DOHH2 (cell line): ENCODE results near the gene SLC39A11.

Experiments
- H3F3A ChIP-seq: fragments of 200-600 bp; sonication (generic), shearing (Covaris generic); 2 replicates; pipeline ENCODE4 v1.6.0; 2016; ENCODE audit warnings: antibody characterized with exemption, mild to moderate bottlenecking; ENCODE audit not compliant: control insufficient read depth, insufficient read depth
- H3K27ac ChIP-seq: fragments of 200-600 bp; sonication (generic); 2 replicates; pipeline ENCODE4 v1.5.1; 2014; ENCODE audit warnings: low read depth, mild to moderate bottlenecking, low read length, moderate library complexity
- H3K27me3 ChIP-seq: fragments of 200-600 bp; sonication (generic); 2 replicates; pipeline ENCODE4 v1.6.1; 2014; ENCODE audit warnings: mild to moderate bottlenecking, low read length, mixed read lengths; ENCODE audit not compliant: control insufficient read depth
- H3K36me3 ChIP-seq: fragments of 200-600 bp; sonication (generic); 2 replicates; pipeline ENCODE4 v1.6.1; 2014; ENCODE audit warnings: mild to moderate bottlenecking, low read length, moderate library complexity, mixed read lengths; ENCODE audit not compliant: control insufficient read depth
- H3K4me1 ChIP-seq: fragments of 200-600 bp; sonication (generic); 2 replicates; pipeline ENCODE4 v1.6.1; 2014; ENCODE audit warnings: mild to moderate bottlenecking, low read length, mixed read lengths; ENCODE audit not compliant: control insufficient read depth
- H3K4me2 ChIP-seq: fragments of 200-600 bp; sonication (generic); 2 replicates; pipeline ENCODE4 v1.6.0; 2014; ENCODE audit warnings: mild to moderate bottlenecking, low read length, moderate library complexity
- H3K4me3 ChIP-seq: fragments of 200-600 bp; sonication (generic); 2 replicates; pipeline ENCODE4 v1.5.1; 2014; ENCODE audit warnings: mild to moderate bottlenecking, low read length, mixed read lengths
- H3K79me2 ChIP-seq: fragments of 200-600 bp; sonication (generic); 2 replicates; pipeline ENCODE4 v1.6.1; 2014; ENCODE audit warnings: mild to moderate bottlenecking, low read length, mixed read lengths; ENCODE audit not compliant: control insufficient read depth
- H3K9me2 ChIP-seq: fragments of 200-600 bp; sonication (generic); replicated peaks from 2 replicates; pipeline ENCODE4 v1.6.1; 2014; ENCODE audit warnings: mild to moderate bottlenecking, low read length, mixed read lengths; ENCODE audit not compliant: control insufficient read depth
- H3K9me3 ChIP-seq: fragments of 200-600 bp; sonication (generic); 2 replicates; pipeline ENCODE4 v1.6.1; 2014; ENCODE audit warnings: antibody characterized with exemption, low read length, mixed read lengths; ENCODE audit not compliant: control insufficient read depth, insufficient read depth
- H4K20me1 ChIP-seq: fragments of 200-600 bp; sonication (generic); 2 replicates; pipeline ENCODE4 v1.6.0; 2014; ENCODE audit warnings: low read depth, mild to moderate bottlenecking, antibody characterized with exemption, low read length, moderate library complexity; ENCODE audit not compliant: control insufficient read depth, insufficient read depth
- EZH2phosphoT487 ChIP-seq: fragments of 200-600 bp; sonication (generic); IDR thresholded peaks from 2 replicates; pipeline ENCODE4 v1.6.1; 2017; ENCODE audit warnings: borderline replicate concordance, mild to moderate bottlenecking, antibody characterized with exemption, low read length, moderate library complexity, mixed read lengths
- TF ChIP-seq, protein P1 (sequence below): fragments of 200-600 bp; sonication (generic); IDR thresholded peaks from one replicate; pipeline ENCODE4 v1.5.1; 2014; ENCODE audit warnings: antibody characterized with exemption, mild to moderate bottlenecking, low read depth, low read length; ENCODE audit not compliant: poor library complexity, severe bottlenecking

Gene SLC39A11

DNA sequence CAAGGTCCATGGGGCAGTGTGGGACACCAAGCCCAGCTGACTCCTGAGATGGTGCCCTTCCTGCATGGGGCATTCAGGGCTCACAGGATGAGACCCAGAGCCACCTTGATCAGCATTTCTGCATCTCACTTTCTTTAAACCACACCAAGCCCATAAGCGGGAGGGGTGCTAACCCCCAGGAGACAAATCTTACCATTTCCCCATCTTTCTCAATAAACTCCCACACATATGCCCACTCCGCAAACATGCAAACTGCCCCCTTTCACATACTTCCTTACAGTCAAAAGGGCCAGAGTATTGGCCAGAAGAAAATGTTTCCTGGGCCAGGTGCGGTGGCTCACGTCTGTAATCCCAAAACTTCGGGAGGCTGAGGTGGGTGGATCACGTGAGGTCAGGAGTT is 3.7 kb upstream of the SLC39A11 start:
- Histone ChIP-seq H3K27me3 (peaks cover 18% of the 10 kb centered on the region), H3K79me2 (peaks cover 7% of the 10 kb centered on the region), H4K20me1 (no peaks in the 10 kb centered on the region), H3K9me3 (no peaks in the 10 kb centered on the region), H3K9me2 (no peaks in the 10 kb centered on the region), H3K4me1 (peaks cover 12% of the 10 kb centered on the region), H3K4me3 (no peak overlapping the region), H3F3A (no peaks in the 10 kb centered on the region), H3K36me3 (no peaks in the 10 kb centered on the region), H3K27ac (no peak overlapping the region), H3K4me2 (no peak overlapping the region)
- no peak for TF ChIP-seq EZH2phosphoT487
- TF ChIP-seq, protein P1, sequence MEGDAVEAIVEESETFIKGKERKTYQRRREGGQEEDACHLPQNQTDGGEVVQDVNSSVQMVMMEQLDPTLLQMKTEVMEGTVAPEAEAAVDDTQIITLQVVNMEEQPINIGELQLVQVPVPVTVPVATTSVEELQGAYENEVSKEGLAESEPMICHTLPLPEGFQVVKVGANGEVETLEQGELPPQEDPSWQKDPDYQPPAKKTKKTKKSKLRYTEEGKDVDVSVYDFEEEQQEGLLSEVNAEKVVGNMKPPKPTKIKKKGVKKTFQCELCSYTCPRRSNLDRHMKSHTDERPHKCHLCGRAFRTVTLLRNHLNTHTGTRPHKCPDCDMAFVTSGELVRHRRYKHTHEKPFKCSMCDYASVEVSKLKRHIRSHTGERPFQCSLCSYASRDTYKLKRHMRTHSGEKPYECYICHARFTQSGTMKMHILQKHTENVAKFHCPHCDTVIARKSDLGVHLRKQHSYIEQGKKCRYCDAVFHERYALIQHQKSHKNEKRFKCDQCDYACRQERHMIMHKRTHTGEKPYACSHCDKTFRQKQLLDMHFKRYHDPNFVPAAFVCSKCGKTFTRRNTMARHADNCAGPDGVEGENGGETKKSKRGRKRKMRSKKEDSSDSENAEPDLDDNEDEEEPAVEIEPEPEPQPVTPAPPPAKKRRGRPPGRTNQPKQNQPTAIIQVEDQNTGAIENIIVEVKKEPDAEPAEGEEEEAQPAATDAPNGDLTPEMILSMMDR, result no peak

DNA sequence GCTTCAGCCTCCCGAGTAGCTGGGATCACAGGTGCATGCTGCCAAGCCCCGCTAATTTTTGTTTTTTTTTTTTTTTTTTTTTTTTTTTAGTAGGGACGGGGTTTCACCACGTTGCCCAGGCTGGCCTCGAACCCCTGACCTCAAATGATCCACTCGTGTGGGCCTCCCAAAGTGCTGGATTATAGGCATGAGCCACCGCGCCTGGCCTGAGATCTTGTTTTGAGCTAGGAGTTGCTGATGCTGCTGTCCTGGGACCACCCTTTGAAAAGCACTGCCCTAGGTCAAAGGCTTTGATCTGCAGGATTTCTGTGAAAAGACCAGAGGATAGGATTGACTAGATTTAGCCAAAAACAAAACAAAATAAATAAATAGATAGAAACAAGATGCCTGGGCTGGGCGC is 798 bp upstream of the SLC39A11 start:
- Histone ChIP-seq H3K4me1 (peaks cover 12% of the 10 kb centered on the region), H3K79me2 (peaks cover 7% of the 10 kb centered on the region), H3K36me3 (no peaks in the 10 kb centered on the region), H4K20me1 (no peaks in the 10 kb centered on the region), H3K4me3 (peak overlapping the region; percentile 89), H3K27me3 (peaks cover 11% of the 10 kb centered on the region), H3F3A (no peaks in the 10 kb centered on the region), H3K4me2 (peak overlapping the region; percentile 95), H3K27ac (no peak overlapping the region), H3K9me3 (no peaks in the 10 kb centered on the region), H3K9me2 (no peaks in the 10 kb centered on the region)
- TF ChIP-seq, protein P1, result no peak
- no peak for TF ChIP-seq EZH2phosphoT487

DNA sequence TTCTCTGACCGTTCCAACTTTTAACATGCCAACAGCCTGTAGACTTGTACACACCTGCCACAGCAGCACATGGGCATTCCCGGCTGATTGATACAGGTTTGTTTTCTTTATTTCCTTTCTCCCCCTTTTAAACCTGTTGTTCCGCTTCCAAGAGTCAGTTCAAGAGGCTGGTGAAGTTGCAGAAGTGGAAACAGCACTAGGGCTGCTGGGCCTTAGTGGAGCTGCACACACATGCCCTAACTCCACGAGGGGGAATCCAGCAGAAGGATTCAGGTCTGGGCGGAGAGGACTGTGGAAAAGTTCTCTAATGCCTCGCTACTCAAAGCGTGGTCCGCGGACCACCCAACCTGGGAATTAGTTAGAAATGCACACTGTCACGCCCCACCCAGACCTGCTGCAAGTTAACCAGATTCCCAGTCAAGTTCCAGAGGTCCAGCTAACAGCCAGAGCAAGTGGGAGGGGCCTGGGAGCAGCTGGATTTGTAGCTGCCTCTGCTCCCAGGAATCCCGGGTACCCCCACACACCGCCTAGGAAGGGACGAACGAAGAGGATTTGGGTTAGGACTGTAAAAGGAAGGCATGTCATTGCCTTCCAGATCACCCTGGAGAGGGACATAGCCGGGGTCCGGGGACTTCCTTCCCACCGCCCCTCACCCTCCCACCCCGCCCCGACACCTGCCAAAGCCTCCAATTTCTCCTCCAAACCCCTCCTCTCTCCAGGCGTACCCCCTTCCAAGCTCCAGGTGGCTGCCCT is 542 bp downstream of the SLC39A11 start:
- TF ChIP-seq, protein P1, result no peak
- TF ChIP-seq EZH2phosphoT487, result no peak
- no peak overlapping the region for H3K27ac ChIP-seq
- H3K4me3 ChIP-seq, result peak overlapping the region; percentile 89

More for the DNA sequence above, 542 bp downstream of the SLC39A11 start:
- Histone ChIP-seq H3K4me2 (peak overlapping the region; percentile 95), H3K9me3 (no peaks in the 10 kb centered on the region), H4K20me1 (no peaks in the 10 kb centered on the region), H3K27me3 (peaks cover 8% of the 10 kb centered on the region; the same call in 1 of the 2 replicates), H3F3A (no peaks in the 10 kb centered on the region), H3K9me2 (no peaks in the 10 kb centered on the region), H3K36me3 (peaks cover 3% of the 10 kb centered on the region; the same call in 1 of the 2 replicates), H3K4me1 (peaks cover 12% of the 10 kb centered on the region), H3K79me2 (peaks cover 7% of the 10 kb centered on the region)
